Stimulated activated CD4-positive, alpha-beta T cell treated with anti-CD3 and anti-CD28 coated beads, Interleukin-4, amount 100 ng/mL, for 1 hour (primary cell): Measurements from ENCODE around the gene ADAMTS7.
"Not testable (repeated sequence)": the region's sequence is repeated elsewhere in the genome, so short reads cannot be mapped to it uniquely, and the experiment has no call there.

ENCODE experiments used
- DNase-seq: peaks from one replicate; pipeline ENCODE4 v3.0.0-alpha.2; 2020

The ADAMTS7 gene

GRCh38 chr15:78778422-78778821 is 32.8 kb downstream of the ADAMTS7 start:
- DNase-seq = no peak

- DNase-seq = not testable (repeated sequence)
These were observed 33.3 kb downstream of the ADAMTS7 start for GRCh38 chr15:78777953-78778345.

GRCh38 chr15:78777290-78777952 is 33.8 kb downstream of the ADAMTS7 start:
- DNase-seq = not testable (repeated sequence)

- DNase-seq = not testable (repeated sequence)
These were observed 35.0 kb downstream of the ADAMTS7 start for GRCh38 chr15:78776046-78776925.

GRCh38 chr15:78775472-78775871 is 35.8 kb downstream of the ADAMTS7 start:
- no peak for DNase-seq

- DNase-seq = not testable (repeated sequence)
These were observed 36.7 kb downstream of the ADAMTS7 start for GRCh38 chr15:78774451-78774990.

- DNase-seq = not testable (repeated sequence)
These were observed 37.4 kb downstream of the ADAMTS7 start for GRCh38 chr15:78773765-78774450.

GRCh38 chr15:78772738-78773137 is 38.5 kb downstream of the ADAMTS7 start:
- DNase-seq = no peak

- DNase-seq = not testable (repeated sequence)
These were observed 39.7 kb downstream of the ADAMTS7 start for GRCh38 chr15:78771436-78772000.

- not testable (repeated sequence) for DNase-seq
These were observed 40.2 kb downstream of the ADAMTS7 start for GRCh38 chr15:78771020-78771419.

- not testable (repeated sequence) for DNase-seq
These were observed 41.6 kb downstream of the ADAMTS7 start for GRCh38 chr15:78769473-78770225.

- DNase-seq = no peak
These were observed 42.5 kb downstream of the ADAMTS7 start for GRCh38 chr15:78768531-78769408.

- no peak for DNase-seq
These were observed 43.2 kb downstream of the ADAMTS7 start for GRCh38 chr15:78768096-78768495.

- DNase-seq = no peak
These were observed 43.8 kb downstream of the ADAMTS7 start for GRCh38 chr15:78767331-78767951.

GRCh38 chr15:78766641-78767071 is 44.6 kb downstream of the ADAMTS7 start:
- not testable (repeated sequence) for DNase-seq

- DNase-seq = no peak
These were observed 45.2 kb downstream of the ADAMTS7 start for GRCh38 chr15:78766041-78766440.

- DNase-seq = not testable (repeated sequence)
These were observed 46.0 kb downstream of the ADAMTS7 start for GRCh38 chr15:78765154-78765860.

GRCh38 chr15:78764340-78765153 is 46.7 kb downstream of the ADAMTS7 start:
- not testable (repeated sequence) for DNase-seq

- no peak for DNase-seq
These were observed 47.4 kb downstream of the ADAMTS7 start for GRCh38 chr15:78763796-78764241.
